ENCODE data around the gene TXNRD2. TPM values are rescaled to one million over a fixed set of nuclear protein-coding genes. Genes with fewer than 3 reads are reported as not detected.

Gene TXNRD2
- total and polyA plus RNA-seq, 2 donors from 2014 or later: 28.6 to 50.6 TPM

GRCh38 chr22:19879246-19879570 is 62.4 kb downstream of the TXNRD2 start:
- no peaks in the 10 kb centered on the region for H3K27me3 ChIP-seq (ENCODE audit: control insufficient read depth, insufficient read depth, low read length)
- H3K4me1 ChIP-seq (ENCODE audit: control insufficient read depth in 2 of 3, insufficient read depth in 2 of 3, low read depth in 1 of 3, low read length in 3 of 3): peaks cover 0 to 8% (median 4%) of the 10 kb centered on the region in 3 donors
- TF ChIP-seq CTCF (IDR thresholded peaks at IDR 0.05; ENCODE audit: borderline replicate concordance, extremely low read depth, insufficient read depth): no peak
- no peaks in the 10 kb centered on the region for H3K9me3 ChIP-seq (ENCODE audit: control insufficient read depth in 2 of 3, insufficient read depth in 1 of 3, low read length in 3 of 3)
- H3K9ac ChIP-seq (ENCODE audit: low read length in 3 of 3): no peak overlapping the region
- FAIRE-seq (no peak), DNase-seq (peak in 2 of 5 donors; percentile 40 to 63)
- no peaks in the 10 kb centered on the region for H3K36me3 ChIP-seq (ENCODE audit: control insufficient read depth in 2 of 3, insufficient read depth in 3 of 3, low read length in 3 of 3)
- intact Hi-C loops (cut with DNase I): no loop called here
- H3K4me3 ChIP-seq (ENCODE audit: low read length in 3 of 3): no peak overlapping the region
- H3K27ac ChIP-seq (ENCODE audit: low read depth in 2 of 2, low read length in 2 of 2): no peak overlapping the region

- Histone ChIP-seq H3K4me1 (ENCODE audit: control insufficient read depth in 2 of 3, insufficient read depth in 2 of 3, low read depth in 1 of 3, low read length in 3 of 3) (peaks cover 0 to 8% (median 4%) of the 10 kb centered on the region in 3 donors), H3K36me3 (ENCODE audit: control insufficient read depth in 2 of 3, insufficient read depth in 3 of 3, low read length in 3 of 3) (no peaks in the 10 kb centered on the region), H3K27ac (ENCODE audit: low read depth in 2 of 2, low read length in 2 of 2) (no peak overlapping the region), H3K9ac (ENCODE audit: low read length in 3 of 3) (no peak overlapping the region), H3K9me3 (ENCODE audit: control insufficient read depth in 2 of 3, insufficient read depth in 1 of 3, low read length in 3 of 3) (no peaks in the 10 kb centered on the region), H3K27me3 (ENCODE audit: control insufficient read depth, insufficient read depth, low read length) (no peaks in the 10 kb centered on the region), H3K4me3 (ENCODE audit: low read length in 3 of 3) (no peak overlapping the region)
- FAIRE-seq (no peak), DNase-seq (peak in 3 of 5 donors; percentile 9 to 67 (median 41))
- no peak for TF ChIP-seq CTCF (IDR thresholded peaks at IDR 0.05; ENCODE audit: borderline replicate concordance, extremely low read depth, insufficient read depth)
- intact Hi-C loops (cut with DNase I): no loop called here
Observed at GRCh38 chr22:19878461-19879245, 63.0 kb downstream of the TXNRD2 start.

- TF ChIP-seq CTCF (IDR thresholded peaks at IDR 0.05; ENCODE audit: borderline replicate concordance, extremely low read depth, insufficient read depth): no peak
- Histone ChIP-seq H3K4me1 (ENCODE audit: control insufficient read depth in 2 of 3, insufficient read depth in 2 of 3, low read depth in 1 of 3, low read length in 3 of 3) (peaks cover 0 to 8% (median 4%) of the 10 kb centered on the region in 3 donors), H3K36me3 (ENCODE audit: control insufficient read depth in 2 of 3, insufficient read depth in 3 of 3, low read length in 3 of 3) (no peaks in the 10 kb centered on the region), H3K27ac (ENCODE audit: low read depth in 2 of 2, low read length in 2 of 2) (no peak overlapping the region), H3K9me3 (ENCODE audit: control insufficient read depth in 2 of 3, insufficient read depth in 1 of 3, low read length in 3 of 3) (no peaks in the 10 kb centered on the region), H3K4me3 (ENCODE audit: low read length in 3 of 3) (no peak overlapping the region), H3K27me3 (ENCODE audit: control insufficient read depth, insufficient read depth, low read length) (no peaks in the 10 kb centered on the region), H3K9ac (ENCODE audit: low read length in 3 of 3) (no peak overlapping the region)
- intact Hi-C loops (cut with DNase I): no loop called here
- DNase-seq: peak in 2 of 5 donors; percentile 33 to 54
- FAIRE-seq: no peak
Observed at GRCh38 chr22:19877626-19878339, 63.8 kb downstream of the TXNRD2 start.
